Heart left ventricle (tissue), 16 donors: Measurements from ENCODE around the gene CSRP1. TPM values are rescaled to one million over a fixed set of nuclear protein-coding genes. Genes with fewer than 3 reads are reported as not detected.
A peak's percentile ranks its signal among the peaks of the same experiment; 100 is the strongest.

Experiments used
- ATAC-seq, 4 donors: fragments of 200-7000 bp; cut with Tn5 transposase; one replicate each; pipeline ENCODE4 v1.9.1; 2020 to 2022; ENCODE audit warnings: moderate library complexity in 4 of 4, mild to moderate bottlenecking in 3 of 4, moderate number of reproducible peaks in 1 of 4
- DNase-seq, 5 donors: peaks; one replicate each; pipeline ENCODE4 v3.0.0-alpha.2; 2020
- H3K27ac ChIP-seq, 12 donors: fragments of 200-600 bp; sonication (generic) in 4 of 12; one replicate each; pipeline versions ENCODE4 v1.5.0 to v1.8.0; 2016 to 2022; ENCODE audit warnings: mild to moderate bottlenecking in 2 of 12
- H3K27me3 ChIP-seq, 9 donors: fragments of 200-600 bp; sonication (generic) in 2 of 9; one replicate each; pipeline versions ENCODE4 v1.5.1 to v1.8.0; 2016 to 2022; ENCODE audit warnings: mild to moderate bottlenecking in 3 of 9
- H3K36me3 ChIP-seq, 9 donors: fragments of 200-600 bp; sonication (generic) in 2 of 9; one replicate each; pipeline versions ENCODE4 v1.5.0 to v1.8.0; 2018 to 2022; ENCODE audit warnings: mild to moderate bottlenecking in 2 of 9
- H3K4me1 ChIP-seq, 12 donors: fragments of 200-600 bp; sonication (generic) in 4 of 12; one replicate each; pipeline versions ENCODE4 v1.5.0 to v1.8.0; 2016 to 2022; ENCODE audit warnings: mild to moderate bottlenecking in 3 of 12
- H3K4me3 ChIP-seq, 12 donors: fragments of 200-600 bp; sonication (generic) in 4 of 12; one replicate each; pipeline versions ENCODE4 v1.5.0 to v1.8.0; 2017 to 2022; ENCODE audit warnings: mild to moderate bottlenecking in 9 of 12, moderate library complexity in 4 of 12
- H3K9me3 ChIP-seq, 12 donors: fragments of 200-600 bp; sonication (generic) in 4 of 12; one replicate each; pipeline versions ENCODE4 v1.5.0 to v1.8.0; 2016 to 2022; ENCODE audit warnings: mild to moderate bottlenecking in 1 of 12
- POLR2A ChIP-seq, 2 donors: fragments of 450-650 bp; IDR thresholded peaks; one replicate each; pipeline ENCODE4 v1.6.1; 2017; ENCODE audit warnings: antibody characterized with exemption in 2 of 2, mild to moderate bottlenecking in 2 of 2, moderate library complexity in 2 of 2
- WGBS, 4 donors: extraction: QIAGEN DNeasy Blood & Tissue Kit in 2 of 4; methylation state at CpG; one replicate each; pipeline versions ENCODE4 v1.1.5 to v1.1.7; 2013 to 2018; 5-methylcytosine and 5-hydroxymethylcytosine counted together
- intact Hi-C, 10 donors: fragments of 100-400 bp; cut with DNase I; formaldehyde crosslinking; loops; one replicate each; pipeline versions ENCODE4 v1.11.1 to v1.14.2; 2022
- polyA plus RNA-seq, 2 donors: library from polyadenylated mRNA; stranded (reverse); fragments of 200-250 nt; gene quantifications; one replicate each; pipeline ENCODE4 v1.2.3, GENCODE V29; 2013
- total RNA-seq, 9 donors: library from RNA; depleted of rRNA in 2 of 9; stranded (reverse); fragments of >200 nt in 2 of 9; fragmentation: NEBNext Ultra II Directional in 3 of 9; extraction: Animal tissue kit (Norgen Biotek cat#: 25700) in 3 of 9; gene quantifications; one replicate each; pipeline versions ENCODE4 v1.1.0 to v1.2.4, GENCODE V29; 2016 to 2023
- TF ChIP-seq, protein P1 (sequence below), 12 donors: fragments of 200-600 bp; sonication (generic) in 4 of 12; IDR thresholded peaks; one replicate each; pipeline versions ENCODE4 v1.5.0 to v1.8.0; 2018 to 2022; ENCODE audit warnings: antibody characterized with exemption in 12 of 12, mild to moderate bottlenecking in 5 of 12
- donor health status: ischemic (EF 13 %, LVEDD 7.1; RV severe dilation, severe dysfunction).
- donor health status: healthy with polysubstance abuse.
- donor health status: DM: no; HTN: yes; CAD: no.
- donor health status: DM: no; HTN: no; CAD: no.
- donor health status: ischemic (EF 25% LVEDD 6.9; RV normal size, moderate dysfunction).
- donor health status: ischemic (EF 25% LVEDD 5.7; RV mildly dilated, moderate dysfunction).
- donor health status: healthy.
- donor health status: DM: yes; HTN: yes; CAD: no.
- donor health status: ischemic (EF 35%, LVEDD 5.7; RV mildly dilated, moderate dysfunction).
- donor health status: nonischemic (EF 11% LVEDD 7.7; RV severe dilation, severe dysfunction).
- donor health status: DM: yes; HTN: yes; CAD: no.
- donor health status: PGD.
- donor health status: ischemic (EF 29% LVEDD 5.4; RV normal size, mild dysfunction).
- donor health status: nonischemic (EF 23%, LVEDD 6.1; RV moderate dilation, normal function).

The CSRP1 gene
- total and polyA plus RNA-seq, 11 donors, result 35.8 to 325 (median 78.6) TPM

DNA sequence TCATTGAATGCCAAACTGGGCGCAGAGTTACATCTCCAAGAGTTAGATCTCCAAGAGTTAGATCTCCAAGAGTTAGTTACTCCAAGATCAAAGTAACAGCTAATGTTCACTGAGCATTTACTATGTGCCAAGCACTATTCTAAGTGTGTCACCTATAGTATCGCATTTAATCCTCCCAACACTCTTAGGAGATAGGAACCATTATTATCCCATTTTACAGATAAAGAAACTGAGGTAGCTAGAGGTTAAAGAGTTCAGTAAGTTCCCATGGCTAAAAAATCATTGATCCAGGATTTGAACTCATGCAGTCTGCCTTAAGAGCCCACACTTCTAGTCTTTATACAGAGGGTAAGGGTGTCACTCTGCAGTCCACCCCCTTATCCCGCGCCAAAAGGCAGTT, 30.5 kb upstream of the CSRP1 start:
- Histone ChIP-seq H3K4me3 (peak overlapping the region in 1 of 12 donors; percentile 79), H3K4me1 (peaks cover 0 to 80% (median 46%) of the 10 kb centered on the region in 12 donors), H3K9me3 (no peaks in the 10 kb centered on the region), H3K27me3 (no peaks in the 10 kb centered on the region), H3K36me3 (no peaks in the 10 kb centered on the region), H3K27ac (peak overlapping the region in 4 of 12 donors; percentile 85 to 90 (median 88))
- ATAC-seq (no peak), DNase-seq (no peak)
- 94 to 98% (median 96%) methylated on average over 4 of the region's 4 CpGs for WGBS, 4 donors
- no peak for TF ChIP-seq POLR2A (IDR thresholded peaks at IDR 0.05)
- TF ChIP-seq, protein P1, sequence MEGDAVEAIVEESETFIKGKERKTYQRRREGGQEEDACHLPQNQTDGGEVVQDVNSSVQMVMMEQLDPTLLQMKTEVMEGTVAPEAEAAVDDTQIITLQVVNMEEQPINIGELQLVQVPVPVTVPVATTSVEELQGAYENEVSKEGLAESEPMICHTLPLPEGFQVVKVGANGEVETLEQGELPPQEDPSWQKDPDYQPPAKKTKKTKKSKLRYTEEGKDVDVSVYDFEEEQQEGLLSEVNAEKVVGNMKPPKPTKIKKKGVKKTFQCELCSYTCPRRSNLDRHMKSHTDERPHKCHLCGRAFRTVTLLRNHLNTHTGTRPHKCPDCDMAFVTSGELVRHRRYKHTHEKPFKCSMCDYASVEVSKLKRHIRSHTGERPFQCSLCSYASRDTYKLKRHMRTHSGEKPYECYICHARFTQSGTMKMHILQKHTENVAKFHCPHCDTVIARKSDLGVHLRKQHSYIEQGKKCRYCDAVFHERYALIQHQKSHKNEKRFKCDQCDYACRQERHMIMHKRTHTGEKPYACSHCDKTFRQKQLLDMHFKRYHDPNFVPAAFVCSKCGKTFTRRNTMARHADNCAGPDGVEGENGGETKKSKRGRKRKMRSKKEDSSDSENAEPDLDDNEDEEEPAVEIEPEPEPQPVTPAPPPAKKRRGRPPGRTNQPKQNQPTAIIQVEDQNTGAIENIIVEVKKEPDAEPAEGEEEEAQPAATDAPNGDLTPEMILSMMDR (IDR thresholded peaks at IDR 0.05), result no peak
- intact Hi-C loops, result loop anchor here in 1 of 10 donors (10.0 kb wide), 1 partner anchor 447 kb away; the partner anchor contains the start of gene RNPEP

DNA sequence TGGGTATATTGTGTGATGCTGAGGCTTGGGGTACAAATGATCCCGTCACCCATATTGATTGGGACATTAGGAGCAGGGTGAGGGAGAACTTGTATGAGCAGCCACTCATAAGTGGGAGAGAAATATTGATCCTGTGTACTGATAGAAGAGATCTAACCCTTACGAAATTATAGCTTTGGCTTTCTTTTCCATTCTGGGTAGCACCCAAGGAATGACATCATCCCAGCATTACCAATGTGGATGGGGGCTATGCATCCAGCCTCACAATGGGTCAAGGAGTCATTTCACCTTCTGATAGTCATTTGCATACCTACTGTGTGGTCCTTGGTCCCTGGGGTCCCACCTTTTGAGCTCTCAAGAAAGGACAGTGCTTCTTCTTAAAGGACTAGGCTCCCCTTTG, 30.1 kb upstream of the CSRP1 start:
- TF ChIP-seq, protein P1 (IDR thresholded peaks at IDR 0.05), result no peak
- H3K27me3 ChIP-seq, result no peaks in the 10 kb centered on the region
- no peaks in the 10 kb centered on the region for H3K36me3 ChIP-seq
- ATAC-seq (no peak), DNase-seq (no peak)
- peaks cover 0 to 80% (median 47%) of the 10 kb centered on the region in 12 donors for H3K4me1 ChIP-seq
- peak overlapping the region in 6 of 12 donors; percentile 7 to 90 (median 55) for H3K27ac ChIP-seq
- H3K9me3 ChIP-seq, result no peaks in the 10 kb centered on the region
- no peak overlapping the region for H3K4me3 ChIP-seq
- intact Hi-C loops, result loop anchor here in 1 of 10 donors (10.0 kb wide), 1 partner anchor 448 kb away; the partner anchor contains the start of gene RNPEP
- 84 to 95% (median 87%) methylated on average over 2 of the region's 2 CpGs for WGBS, 4 donors

DNA sequence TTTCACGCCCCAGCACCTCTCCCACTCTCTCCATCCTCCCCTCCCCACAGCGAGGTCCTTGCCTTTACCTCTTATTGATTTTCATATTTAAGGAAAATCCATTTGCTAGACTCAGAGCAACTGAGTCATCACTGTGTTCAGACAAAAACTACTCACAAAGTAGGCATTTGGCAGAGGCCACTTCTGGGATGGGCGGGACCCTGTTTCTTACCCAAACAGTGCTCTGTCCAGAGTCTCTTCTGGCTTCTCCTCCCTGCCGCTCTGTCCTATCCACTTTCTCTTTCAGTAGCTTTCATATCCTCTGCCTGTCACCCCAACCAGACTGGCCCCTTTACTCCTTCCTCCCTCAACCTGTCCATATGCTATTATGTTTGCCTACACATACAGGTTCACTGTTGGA, 29.6 kb upstream of the CSRP1 start:
- Histone ChIP-seq H3K9me3 (no peaks in the 10 kb centered on the region), H3K36me3 (no peaks in the 10 kb centered on the region), H3K4me3 (no peak overlapping the region), H3K4me1 (peaks cover 4 to 80% (median 47%) of the 10 kb centered on the region in 12 donors), H3K27me3 (no peaks in the 10 kb centered on the region), H3K27ac (peak overlapping the region in 10 of 12 donors; percentile 7 to 90 (median 52))
- ATAC-seq, result peak in 2 of 4 donors; percentile 12 to 32
- intact Hi-C loops, result loop anchor here in 1 of 10 donors (10.0 kb wide), 1 partner anchor 448 kb away; the partner anchor contains the start of gene RNPEP
- peak in 2 of 5 donors; percentile 58 to 67 for DNase-seq
- WGBS, 4 donors, result 78 to 87% (median 81%) methylated on average over 4 of the region's 4 CpGs
- TF ChIP-seq, protein P1 (IDR thresholded peaks at IDR 0.05), result no peak
- no peak for TF ChIP-seq POLR2A (IDR thresholded peaks at IDR 0.05)

DNA sequence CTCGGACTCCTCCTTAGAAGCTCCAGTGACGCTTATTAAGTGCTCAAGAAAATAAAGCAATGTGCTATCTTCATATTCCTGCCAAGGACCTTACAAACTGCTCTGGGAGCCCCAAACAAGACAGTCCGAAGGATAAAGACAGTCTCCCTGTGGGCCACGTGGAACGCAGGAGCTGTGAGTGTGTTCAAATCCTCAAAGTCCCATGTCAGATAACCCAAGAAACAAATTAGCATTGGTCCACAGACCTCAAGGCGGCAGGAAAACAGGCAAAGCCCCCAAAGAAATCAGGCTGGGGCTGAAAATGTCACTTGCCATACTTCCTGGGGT, 29.0 kb upstream of the CSRP1 start:
- DNase-seq (no peak), ATAC-seq (peak in 1 of 4 donors; percentile 7)
- Histone ChIP-seq H3K4me3 (no peak overlapping the region), H3K36me3 (no peaks in the 10 kb centered on the region), H3K4me1 (peaks cover 4 to 80% (median 49%) of the 10 kb centered on the region in 12 donors), H3K27ac (peak overlapping the region in 10 of 12 donors; percentile 6 to 90 (median 52)), H3K9me3 (no peaks in the 10 kb centered on the region), H3K27me3 (no peaks in the 10 kb centered on the region)
- intact Hi-C loops, result loop anchor here in 1 of 10 donors (10.0 kb wide), 1 partner anchor 449 kb away; the partner anchor contains the start of gene RNPEP
- TF ChIP-seq POLR2A (IDR thresholded peaks at IDR 0.05), result no peak
- TF ChIP-seq, protein P1 (IDR thresholded peaks at IDR 0.05), result no peak
- 71 to 76% (median 74%) methylated on average over 6 of the region's 6 CpGs for WGBS, 4 donors
